HepG2 (cell line): ENCODE results near the gene SV2B. TPM values are rescaled to one million over a fixed set of nuclear protein-coding genes. Genes with fewer than 3 reads are reported as not detected.

Experiments
- ATAC-seq: fragments of 200-7000 bp; cut with Tn5 transposase; 3 replicates; pipeline ENCODE4 v1.9.1; 2020; ENCODE audit warnings: mild to moderate bottlenecking, moderate library complexity
- BruUV-seq: library from RNA; stranded (reverse); fragments of 400-500 nt; replicated peaks from 2 replicates; lab custom pipeline; 2021; lab: Mats Ljungman, UMichigan
- CTCF ChIA-PET: fragments of 300-600 bp; formaldehyde crosslinking; extraction: SDS; loops from one replicate; lab custom pipeline; 2021; ENCODE audit warnings: low total read pairs, inconsistent platforms, low intra/inter-chr PET ratio; lab: Yijun Ruan, JAX
- POLR2A ChIA-PET: fragments of 350-600 bp; sonication (Branson Sonifier 250); formaldehyde crosslinking; loops from one replicate; lab custom pipeline; 2020; ENCODE audit warnings: antibody characterized with exemption, inconsistent platforms; lab: Yijun Ruan, JAX
- DNase-seq: peaks from one replicate; pipeline ENCODE4 v3.0.0-alpha.2; 2015; ENCODE audit warnings: low spot score
- FAIRE-seq: peaks from 3 replicates; lab custom pipeline; 2011; peaks lifted over from hg19 to GRCh38; lab: Jason Lieb, UNC
- H2AFZ ChIP-seq: one replicate; pipeline ENCODE4 v1.6.1; 2011; ENCODE audit warnings: low read length, inconsistent platforms
- H3K27ac ChIP-seq: fragments of 300-600 bp; 3 replicates; pipeline ENCODE4 v1.8.0; 2011; ENCODE audit warnings: mixed run types, mild to moderate bottlenecking, mixed read lengths, low read length, inconsistent platforms; ENCODE audit not compliant: insufficient read depth; ENCODE audit errors: extremely low read length
- H3K27me3 ChIP-seq, 2 experiments: fragments of 200-600 bp in 1 of 2; 2 replicates in 1 of 2; 3 replicates in 1 of 2; pipeline versions ENCODE4 v1.6.0 to v1.8.0; 2011; ENCODE audit warnings: low read length in 2 of 2, mild to moderate bottlenecking in 2 of 2, moderate library complexity in 2 of 2, inconsistent platforms in 1 of 2; ENCODE audit not compliant: insufficient read depth in 2 of 2, control insufficient read depth in 1 of 2
- H3K36me3 ChIP-seq, 2 experiments: fragments of 200-600 bp in 1 of 2; replicated peaks in 1 of 2; 2 replicates in 1 of 2; 3 replicates in 1 of 2; pipeline versions ENCODE4 v1.5.1 to v1.8.0; 2011; ENCODE audit warnings: low read length in 2 of 2, inconsistent platforms in 1 of 2; ENCODE audit not compliant: insufficient read depth in 2 of 2, control insufficient read depth in 1 of 2
- H3K4me1 ChIP-seq: 2 replicates; pipeline ENCODE4 v1.5.1; 2012; ENCODE audit warnings: low read length, inconsistent platforms; ENCODE audit not compliant: insufficient read depth
- H3K4me2 ChIP-seq: 2 replicates; pipeline ENCODE4 v1.6.0; 2011; ENCODE audit warnings: low read depth, low read length, inconsistent platforms
- H3K4me3 ChIP-seq, 3 experiments: fragments of 200-600 bp in 1 of 3; sonication (generic), shearing (Covaris generic) in 1 of 3; replicated peaks in 1 of 3; 2 replicates each; pipeline ENCODE4 v1.5.1; 2011 to 2016; ENCODE audit warnings: low read length in 3 of 3, inconsistent platforms in 2 of 3, low read depth in 2 of 3, mild to moderate bottlenecking in 2 of 3, control low read depth in 1 of 3, mixed read lengths in 1 of 3; ENCODE audit not compliant: insufficient read depth in 1 of 3
- H3K79me2 ChIP-seq: one replicate; pipeline ENCODE4 v1.6.1; 2011; ENCODE audit warnings: low read length, inconsistent platforms; ENCODE audit not compliant: insufficient read depth
- H3K9ac ChIP-seq: 2 replicates; pipeline ENCODE4 v1.6.0; 2011; ENCODE audit warnings: mild to moderate bottlenecking, low read depth, low read length, inconsistent platforms; ENCODE audit not compliant: insufficient read depth
- H3K9me3 ChIP-seq: 2 replicates; pipeline ENCODE4 v1.5.1; 2012; ENCODE audit warnings: mild to moderate bottlenecking, low read length
- H4K20me1 ChIP-seq: 2 replicates; pipeline ENCODE4 v1.6.0; 2011; ENCODE audit warnings: inconsistent platforms, mild to moderate bottlenecking, low read length, moderate library complexity; ENCODE audit not compliant: insufficient read depth
- HOMEZ ChIP-seq: IDR thresholded peaks from 2 replicates; pipeline ENCODE4 v1.6.1; 2016; ENCODE audit warnings: low read depth
- IRF1 ChIP-seq: sonication (generic); formaldehyde crosslinking; IDR thresholded peaks from 2 replicates; pipeline ENCODE4 v1.4.0; 2020; ENCODE audit warnings: low read depth, mild to moderate bottlenecking, missing genetic modification reagents
- MLXIP ChIP-seq: sonication (generic); formaldehyde crosslinking; IDR thresholded peaks from 2 replicates; pipeline ENCODE4 v1.9.0; 2021; ENCODE audit warnings: missing genetic modification reagents, borderline replicate concordance
- NPAS2 ChIP-seq: sonication (generic); formaldehyde crosslinking; IDR thresholded peaks from 2 replicates; pipeline ENCODE4 v1.8.0; 2022; ENCODE audit warnings: mild to moderate bottlenecking, missing genetic modification reagents, borderline replicate concordance
- NR2F2 ChIP-seq: IDR thresholded peaks from 2 replicates; pipeline ENCODE4 v1.6.1; 2012; ENCODE audit warnings: low read depth, inconsistent platforms, borderline replicate concordance
- SIX1 ChIP-seq: sonication (generic); formaldehyde crosslinking; IDR thresholded peaks from 2 replicates; pipeline ENCODE4 v1.4.0; 2020; ENCODE audit warnings: missing genetic modification reagents, borderline replicate concordance
- SOX13 ChIP-seq, 3 experiments: fragments of 450-650 bp in 1 of 3; sonication (generic) in 1 of 3; formaldehyde crosslinking in 1 of 3; IDR thresholded peaks in 2 of 3; conservative IDR thresholded peaks in 1 of 3; 2 replicates each; pipeline versions ENCODE4 v1.5.0 to v1.6.1; 2016 to 2020; ENCODE audit warnings: antibody characterized with exemption in 1 of 3, mild to moderate bottlenecking in 1 of 3, missing compliant biosample characterization in 1 of 3, missing genetic modification reagents in 1 of 3, moderate library complexity in 1 of 3
- TARDBP ChIP-seq: sonication (generic); formaldehyde crosslinking; IDR thresholded peaks from 2 replicates; pipeline ENCODE4 v1.8.0; 2022; ENCODE audit warnings: mild to moderate bottlenecking, missing genetic modification reagents
- ZBTB7B ChIP-seq: sonication (generic); formaldehyde crosslinking; IDR thresholded peaks from 2 replicates; pipeline ENCODE4 v1.4.0; 2020; ENCODE audit warnings: missing genetic modification reagents
- ZNF33B ChIP-seq: sonication (generic); formaldehyde crosslinking; IDR thresholded peaks from 2 replicates; pipeline ENCODE4 v1.5.1; 2020; ENCODE audit warnings: mild to moderate bottlenecking, missing genetic modification reagents
- ZNF460 ChIP-seq: sonication (generic); formaldehyde crosslinking; IDR thresholded peaks from 2 replicates; pipeline ENCODE4 v1.5.1; 2020; ENCODE audit warnings: missing genetic modification reagents, mild to moderate bottlenecking, borderline replicate concordance
- ZNF576 ChIP-seq: sonication (generic); formaldehyde crosslinking; IDR thresholded peaks from 2 replicates; pipeline ENCODE4 v1.4.0; 2020; ENCODE audit warnings: mild to moderate bottlenecking, missing genetic modification reagents
- WGBS: methylation state at CpG from one replicate; pipeline ENCODE4 v1.1.6; 2017; ENCODE audit warnings: low lambda C conversion rate; 5-methylcytosine and 5-hydroxymethylcytosine counted together
- in situ Hi-C: cut with HindIII; loops from 2 replicates; pipeline ENCODE4 v1.10.0; 2017; ENCODE audit warnings: low pct_unique_long_range_greater_than_20kb; ENCODE audit not compliant: extremely low pct_ligation_motif_present
- intact Hi-C: fragments of 100-400 bp; cut with micrococcal nuclease; formaldehyde crosslinking; loops from one replicate; pipeline ENCODE4 v1.10.0; 2022; ENCODE audit not compliant: unreplicated experiment
- polyA plus RNA-seq, 8 experiments: library from polyadenylated mRNA; depleted of rRNA in 3 of 8; stranded (reverse) in 7 of 8; unstranded in 1 of 8; fragments of >200 nt; fragmentation: Illumina TruSeq in 4 of 8; extraction: Trizol in 4 of 8; gene quantifications; 2 replicates each; pipeline versions ENCODE4 v1.2.1 to v1.2.3, GENCODE V29; 2011 to 2016; ENCODE audit warnings: low read depth in 4 of 8, missing spikeins in 1 of 8, mixed read lengths in 1 of 8; ENCODE audit not compliant: insufficient read depth in 1 of 8
- total RNA-seq, 5 experiments: library from RNA; depleted of rRNA; stranded (reverse); fragments of >200 nt; fragmentation: Illumina TruSeq; extraction: Trizol; gene quantifications; 2 replicates each; pipeline ENCODE4 v1.2.3, GENCODE V29; 2016; ENCODE audit warnings: low read depth in 1 of 5

SV2B gene
- total and polyA plus RNA-seq, 2 of the 13 experiments (the other 11 are each of a cell fraction or from before 2014, with no cell fraction given) = not detected

GRCh38 chr15:91141097-91141496, 41.0 kb downstream of the SV2B start:
- 49% methylated on average over 4 of the region's 4 CpGs for WGBS
- H3K4me2 ChIP-seq = no peak overlapping the region
- H3K4me1 ChIP-seq = no peaks in the 10 kb centered on the region
- in situ Hi-C loops = no loop called here
- ChIA-PET POLR2A (no interaction called here), CTCF (no interaction called here)
- intact Hi-C loops = no loop called here
- no peaks in the 10 kb centered on the region for H3K9me3 ChIP-seq
- no peak overlapping the region for H3K9ac ChIP-seq
- no peaks in the 10 kb centered on the region for H3K79me2 ChIP-seq
- H3K27ac ChIP-seq = no peak overlapping the region
- H3K27me3 ChIP-seq = peaks cover 0 to 12% of the 10 kb centered on the region in 2 experiments; a peak in 2 of 5 replicates
- no peak overlapping the region for H2AFZ ChIP-seq
- H4K20me1 ChIP-seq = no peaks in the 10 kb centered on the region
- H3K36me3 ChIP-seq = no peaks in the 10 kb centered on the region
- H3K4me3 ChIP-seq = no peak overlapping the region
- DNase-seq = no peak
- no TSS peak for BruUV-seq
- ATAC-seq = no peak
- FAIRE-seq = no peak
- no peak for TF ChIP-seq ZNF460 (CRISPR knock-in tag)
- no peak for TF ChIP-seq NR2F2
- TF ChIP-seq SIX1 (CRISPR knock-in tag) = no peak
- no peak for TF ChIP-seq IRF1 (CRISPR knock-in tag)
- TF ChIP-seq MLXIP (CRISPR knock-in tag) = no peak
- TF ChIP-seq ZNF576 (CRISPR knock-in tag) = no peak
- no peak for TF ChIP-seq SOX13 (IDR thresholded peaks at IDR 0.05)
- TF ChIP-seq SOX13 (CRISPR knock-in tag; conservative IDR thresholded peaks at IDR 0.05 in 1 of 2, IDR thresholded peaks at IDR 0.05 in 1 of 2) = no peak
- TF ChIP-seq NPAS2 (CRISPR knock-in tag) = no peak
- TF ChIP-seq ZBTB7B (CRISPR knock-in tag) = no peak
- no peak for TF ChIP-seq HOMEZ (CRISPR knock-in tag)
- TF ChIP-seq TARDBP = no peak
- TF ChIP-seq ZNF33B = no peak
